ENCODE data around the gene DPF3.

The DPF3 gene

GRCh38 chr14:72664651-72665050 is 229.2 kb downstream of the DPF3 start:
- no peak for DNase-seq

- no peak for DNase-seq
Observed at GRCh38 chr14:72663956-72664650, 229.8 kb downstream of the DPF3 start.

DNA sequence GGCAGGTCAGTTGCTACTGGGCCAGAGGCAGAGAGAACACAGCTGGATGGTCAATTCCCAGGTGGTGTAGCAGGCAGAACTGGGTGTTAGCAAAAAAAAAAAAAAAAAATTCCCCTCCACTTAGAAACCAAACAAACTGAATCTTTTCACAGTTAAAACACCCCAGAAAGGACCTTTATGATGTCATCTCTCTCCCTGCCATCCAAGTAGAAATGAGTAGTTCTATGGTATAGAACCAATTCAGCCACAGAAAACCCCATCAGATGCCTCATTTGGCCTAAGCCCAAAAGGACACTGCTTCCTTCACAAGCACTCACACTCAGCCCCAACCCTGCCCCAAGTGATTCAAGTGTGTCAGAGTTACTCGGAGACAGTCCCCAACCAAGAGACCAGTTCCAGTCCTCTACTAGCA is 230.8 kb downstream of the DPF3 start:
- no peak for DNase-seq

DNA sequence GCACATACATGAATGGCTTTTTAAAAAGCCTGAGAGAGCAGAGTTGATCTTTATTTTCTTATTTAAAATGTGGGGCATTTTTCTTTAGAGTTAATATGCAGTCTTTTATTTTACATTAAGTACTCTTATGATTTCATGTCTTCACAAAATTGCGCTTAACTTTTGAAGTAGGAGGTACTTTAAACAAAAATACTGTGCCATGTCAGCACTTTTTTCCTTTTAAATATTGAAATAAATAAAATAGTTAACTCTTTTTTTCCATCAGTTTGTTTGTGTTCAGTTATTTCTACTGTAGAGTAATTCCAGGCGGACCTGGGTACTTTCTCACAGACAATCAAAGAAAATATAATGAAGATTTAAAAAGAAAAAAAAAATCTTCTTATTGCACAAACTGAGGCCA is 231.7 kb downstream of the DPF3 start:
- no peak for DNase-seq

- DNase-seq = no peak
Observed at GRCh38 chr14:72657214-72657921, 236.5 kb downstream of the DPF3 start.

- DNase-seq = peak; percentile 57
Observed at GRCh38 chr14:72653026-72653425, 240.9 kb downstream of the DPF3 start.

DNA sequence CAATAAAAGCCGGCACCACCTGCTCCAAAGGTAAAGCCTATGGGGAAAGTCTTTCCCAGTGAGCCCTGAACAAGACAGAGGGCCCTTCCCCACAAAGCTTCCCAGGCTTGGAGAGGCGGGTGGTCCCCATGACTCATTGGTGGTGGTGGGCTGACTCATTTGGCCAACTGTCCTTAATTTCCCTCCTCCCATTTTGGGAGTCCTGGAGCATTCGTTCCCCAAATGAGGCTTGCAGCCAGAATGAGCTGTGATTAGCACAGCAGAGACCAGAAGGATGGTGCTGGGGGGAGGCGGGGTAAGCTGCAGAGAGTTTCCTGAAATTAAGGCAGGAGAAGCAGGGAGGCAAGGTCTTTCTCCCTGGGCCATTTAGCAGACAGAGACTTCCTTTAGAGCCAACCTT is 241.7 kb downstream of the DPF3 start:
- no peak for DNase-seq

DNA sequence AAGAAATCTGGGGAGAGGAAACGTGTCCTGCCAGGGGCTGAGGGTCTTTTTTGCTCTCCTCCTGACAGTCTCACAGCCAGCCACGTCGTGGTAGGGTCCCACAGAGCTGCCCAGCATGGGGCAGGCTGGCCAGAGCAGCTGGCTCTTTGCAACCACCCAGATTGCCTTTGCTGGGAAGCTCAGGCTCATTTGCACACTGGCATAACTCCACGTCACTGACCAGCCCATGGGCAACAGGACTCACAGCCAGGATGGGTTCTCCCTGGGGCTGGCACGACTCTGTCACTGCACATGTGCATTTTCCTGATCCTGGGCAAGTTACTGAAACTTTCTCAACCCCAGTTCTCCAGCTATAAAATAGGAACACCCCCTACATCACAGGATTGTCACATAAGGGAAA is 242.2 kb downstream of the DPF3 start:
- peak; percentile 30 for DNase-seq

DNA sequence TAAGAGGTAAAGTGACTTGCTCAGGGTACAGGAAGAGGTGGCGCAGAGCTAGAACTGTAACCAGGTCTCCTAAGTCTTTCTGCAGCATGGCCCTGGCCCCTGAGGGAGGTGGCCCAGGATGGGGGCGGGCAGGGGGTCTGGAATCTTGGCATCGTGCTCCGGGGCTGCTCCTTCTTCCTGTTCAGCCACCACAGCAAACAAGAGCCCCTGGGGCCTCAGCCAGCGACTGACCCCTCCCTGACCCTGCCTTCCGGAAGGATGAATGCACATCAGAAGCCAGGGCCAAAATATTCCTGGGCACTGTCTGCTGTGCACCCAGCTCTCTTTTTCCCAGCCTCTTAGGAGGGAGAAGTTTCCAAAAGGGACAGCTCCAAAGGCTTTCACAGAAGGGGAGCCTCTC is 242.8 kb downstream of the DPF3 start:
- DNase-seq = peak; percentile 54

GRCh38 chr14:72649603-72650227 is 244.2 kb downstream of the DPF3 start:
- no peak for DNase-seq

GRCh38 chr14:72647782-72648181 is 246.1 kb downstream of the DPF3 start:
- no peak for DNase-seq

DNA sequence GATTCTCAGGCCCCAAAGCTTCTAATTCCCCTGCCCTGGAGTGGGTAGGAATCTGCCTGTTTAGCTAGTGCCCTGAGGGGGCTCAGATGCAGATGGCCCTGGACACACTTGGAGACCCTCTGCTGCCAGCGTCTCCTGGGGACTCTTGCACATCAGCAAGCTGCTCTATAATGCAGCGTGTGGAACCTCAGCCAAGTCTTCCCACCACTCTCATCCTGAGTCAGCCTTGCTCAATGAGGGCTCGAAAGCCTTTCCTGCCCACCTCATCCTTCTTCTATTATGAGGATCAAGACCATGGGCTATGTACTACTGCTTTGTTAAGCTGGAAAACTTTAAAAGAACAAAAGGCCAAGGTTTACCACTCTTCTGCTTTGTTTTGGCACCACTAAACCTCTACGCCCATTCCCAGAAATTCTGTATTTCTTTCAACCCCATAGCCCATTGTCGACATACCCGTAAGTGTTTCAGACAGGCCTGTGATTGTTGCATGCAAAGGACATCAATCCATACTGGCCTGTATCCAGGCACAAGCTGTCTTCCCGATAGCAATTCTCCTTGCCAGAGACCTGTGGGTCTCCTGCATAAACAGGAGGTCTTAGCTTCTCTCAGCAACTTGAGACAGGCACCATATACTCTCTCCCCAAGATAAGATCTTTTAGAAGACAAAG is 246.9 kb downstream of the DPF3 start:
- DNase-seq = no peak

DNA sequence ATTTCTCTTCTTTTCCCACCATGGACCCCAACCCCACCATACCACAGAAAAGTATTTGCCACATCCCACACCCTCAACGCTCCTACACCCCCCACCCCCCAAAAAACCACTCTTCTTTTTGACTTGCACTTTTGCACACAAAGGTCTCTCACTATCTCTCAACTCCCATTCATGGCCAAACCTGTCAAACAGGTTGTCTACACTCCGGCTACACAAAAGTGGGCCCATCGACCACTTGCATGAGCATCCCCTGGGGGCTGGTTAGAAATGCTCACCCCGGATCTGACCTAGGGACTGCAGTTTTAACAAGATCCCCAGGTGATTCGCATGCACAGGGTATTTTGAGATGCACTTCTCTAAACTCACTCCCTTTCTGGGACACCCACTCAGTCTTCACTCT is 248.2 kb downstream of the DPF3 start:
- no peak for DNase-seq

DNA sequence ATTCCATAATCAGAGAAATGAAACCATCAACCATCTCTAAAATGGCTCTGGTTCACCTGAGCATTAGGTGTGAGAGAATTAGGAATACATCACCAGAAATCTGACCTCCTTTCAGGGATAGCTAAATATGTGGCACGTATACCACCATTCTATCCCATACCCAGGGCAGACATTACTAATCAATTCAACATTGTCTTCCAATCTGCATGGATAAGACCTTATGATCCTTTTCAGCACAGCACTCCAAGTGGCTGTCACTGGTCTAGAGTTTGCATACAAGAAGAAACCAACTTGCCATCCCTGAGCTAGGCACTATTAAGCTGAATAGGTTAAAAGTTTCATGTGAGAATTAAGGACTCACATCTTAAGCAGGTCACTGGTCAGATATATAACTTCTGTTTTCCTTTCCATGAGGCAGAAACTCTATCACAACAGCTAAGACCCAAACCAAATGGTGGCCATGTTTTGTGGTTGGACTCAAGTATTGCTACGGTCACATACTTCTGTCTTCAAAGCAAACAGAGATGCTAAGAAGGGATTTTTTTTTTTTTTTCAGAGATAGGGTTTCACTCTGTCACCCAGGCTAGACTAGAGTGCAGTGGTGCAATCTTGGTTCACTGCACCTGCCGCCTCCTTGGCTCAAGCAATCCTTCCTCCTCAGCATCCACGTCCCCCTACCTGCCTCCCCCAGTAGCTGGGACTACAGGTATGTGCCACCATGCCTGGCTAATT is 249.0 kb downstream of the DPF3 start:
- DNase-seq = no peak

DNA sequence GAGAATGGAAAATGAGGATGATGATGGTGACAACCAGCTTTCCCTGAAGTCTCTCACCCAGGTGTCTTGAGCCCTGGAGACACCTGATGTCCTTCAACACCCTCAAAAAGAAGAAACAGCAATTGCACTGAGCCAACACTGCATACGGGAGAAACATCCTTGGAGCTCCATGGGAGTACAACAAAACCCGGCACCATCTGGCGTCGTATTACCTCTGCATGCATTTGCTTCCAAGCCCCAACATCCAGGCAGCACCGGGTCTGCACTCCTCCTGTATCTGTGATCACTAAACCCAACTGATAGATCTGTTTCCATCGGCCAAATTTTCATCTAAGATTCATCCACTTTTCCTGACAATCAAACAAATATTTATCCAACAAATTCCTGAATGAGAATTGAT is 249.9 kb downstream of the DPF3 start:
- DNase-seq = no peak

GRCh38 chr14:72643317-72643801 is 250.5 kb downstream of the DPF3 start:
- peak; percentile 73 for DNase-seq

DNA sequence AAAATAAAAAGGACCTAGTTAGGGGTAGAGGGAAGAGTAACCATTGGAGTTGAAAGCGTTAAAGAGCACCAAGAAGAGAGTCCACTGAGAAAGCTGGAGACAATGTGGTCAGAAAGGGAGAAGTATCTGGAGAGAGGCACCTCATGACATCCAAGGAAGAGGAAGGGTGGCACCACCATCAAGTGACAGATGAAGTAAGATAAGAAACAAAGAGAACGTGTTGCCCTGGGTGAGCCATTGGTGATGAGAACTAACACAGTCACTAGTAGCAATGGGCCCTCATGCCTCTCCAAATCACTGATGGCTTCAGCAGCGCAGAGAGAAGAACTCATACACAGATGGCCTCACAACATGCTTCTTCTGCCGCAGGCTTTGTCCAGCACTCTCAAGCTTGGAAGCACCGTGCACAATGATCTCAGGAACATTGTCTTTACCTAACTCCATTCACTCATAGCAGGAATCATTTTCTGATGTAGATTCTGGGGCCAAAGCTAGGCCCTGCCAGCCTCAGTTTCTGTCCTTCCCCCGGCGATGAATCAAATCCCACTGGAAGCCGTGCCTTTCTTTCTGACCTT is 252.9 kb downstream of the DPF3 start:
- no peak for DNase-seq

GRCh38 chr14:72638021-72638420 is 255.9 kb downstream of the DPF3 start:
- no peak for DNase-seq

GRCh38 chr14:72636871-72637270 is 257.0 kb downstream of the DPF3 start:
- no peak for DNase-seq

DNA sequence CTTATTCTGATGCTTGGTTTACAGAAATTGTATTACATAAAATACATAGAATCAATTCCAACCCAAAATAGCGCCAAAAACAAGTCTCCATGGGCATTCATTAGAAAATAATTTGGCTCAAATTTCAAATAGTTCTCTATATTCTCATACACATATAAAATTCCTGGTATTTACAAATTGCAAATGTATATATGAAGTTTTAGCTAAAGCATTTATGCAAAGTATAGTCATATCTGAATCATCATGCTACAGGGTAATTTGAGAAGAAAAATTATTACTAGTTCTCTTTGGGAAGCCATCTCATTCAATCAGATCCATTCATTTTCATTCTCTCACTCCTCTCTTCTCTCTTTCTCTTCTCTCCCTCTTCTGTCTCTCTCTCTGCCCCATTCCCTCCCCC is 257.8 kb downstream of the DPF3 start:
- no peak for DNase-seq

- no peak for DNase-seq
Observed at GRCh38 chr14:72634691-72635616, 258.9 kb downstream of the DPF3 start.

Data from retina (tissue), 1 donor.